HK-2 (cell line): Measurements from ENCODE around the gene TEX29.

Source experiments
- DNase-seq: peaks from one replicate; pipeline ENCODE4 v3.0.0-alpha.2; 2018; ENCODE audit not compliant: unreplicated experiment

The TEX29 gene

DNA sequence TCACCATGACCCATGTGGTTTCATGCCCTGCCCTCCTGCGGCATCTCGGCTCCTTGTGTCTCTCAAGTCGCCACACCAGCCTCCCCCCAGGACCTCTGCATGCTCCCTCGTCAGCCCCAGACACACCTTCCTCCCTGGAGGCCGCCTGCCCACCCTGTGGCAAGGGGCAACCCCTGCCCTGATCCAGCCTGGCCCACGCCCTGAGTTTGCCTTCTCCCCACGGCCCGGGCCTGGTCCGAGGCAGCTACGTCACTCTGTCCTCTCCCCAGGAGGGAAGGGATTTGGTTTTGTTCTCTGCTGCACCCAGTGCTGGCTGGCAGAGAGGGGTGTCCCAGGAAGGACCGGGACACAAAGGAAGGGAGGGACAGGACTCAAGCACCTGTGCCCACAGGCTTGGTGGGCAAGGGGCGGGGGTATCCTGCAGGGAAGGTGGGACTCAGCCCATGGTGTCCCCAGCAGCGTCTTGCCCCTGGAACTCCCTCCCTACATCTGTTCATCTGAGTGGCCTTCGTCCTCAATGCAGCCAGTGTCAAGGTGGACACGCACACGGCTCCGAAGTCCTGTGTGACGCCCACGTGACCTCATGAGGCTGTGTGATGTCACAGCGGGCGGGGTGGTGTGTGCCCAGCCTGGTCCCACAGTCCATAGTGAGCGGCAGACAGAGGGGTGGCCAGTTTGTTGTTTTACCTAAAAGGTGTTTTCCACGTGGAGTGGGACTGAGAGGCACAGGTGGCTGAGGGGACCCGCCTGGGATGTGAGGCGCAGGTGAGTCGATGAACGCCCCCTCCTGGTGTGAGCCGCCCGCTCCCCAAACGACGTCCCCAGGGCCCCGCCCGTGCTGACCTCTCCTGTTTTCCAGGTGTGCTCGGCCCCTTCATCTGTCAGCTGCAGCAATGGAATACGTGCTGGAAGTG, at the start of gene TEX29:
Gene TEX29 (plus strand): TSS at position 645 of the 914 bp plus-strand sequence. CDS start 249 bp downstream, at position 894.
- no peak for DNase-seq

DNA sequence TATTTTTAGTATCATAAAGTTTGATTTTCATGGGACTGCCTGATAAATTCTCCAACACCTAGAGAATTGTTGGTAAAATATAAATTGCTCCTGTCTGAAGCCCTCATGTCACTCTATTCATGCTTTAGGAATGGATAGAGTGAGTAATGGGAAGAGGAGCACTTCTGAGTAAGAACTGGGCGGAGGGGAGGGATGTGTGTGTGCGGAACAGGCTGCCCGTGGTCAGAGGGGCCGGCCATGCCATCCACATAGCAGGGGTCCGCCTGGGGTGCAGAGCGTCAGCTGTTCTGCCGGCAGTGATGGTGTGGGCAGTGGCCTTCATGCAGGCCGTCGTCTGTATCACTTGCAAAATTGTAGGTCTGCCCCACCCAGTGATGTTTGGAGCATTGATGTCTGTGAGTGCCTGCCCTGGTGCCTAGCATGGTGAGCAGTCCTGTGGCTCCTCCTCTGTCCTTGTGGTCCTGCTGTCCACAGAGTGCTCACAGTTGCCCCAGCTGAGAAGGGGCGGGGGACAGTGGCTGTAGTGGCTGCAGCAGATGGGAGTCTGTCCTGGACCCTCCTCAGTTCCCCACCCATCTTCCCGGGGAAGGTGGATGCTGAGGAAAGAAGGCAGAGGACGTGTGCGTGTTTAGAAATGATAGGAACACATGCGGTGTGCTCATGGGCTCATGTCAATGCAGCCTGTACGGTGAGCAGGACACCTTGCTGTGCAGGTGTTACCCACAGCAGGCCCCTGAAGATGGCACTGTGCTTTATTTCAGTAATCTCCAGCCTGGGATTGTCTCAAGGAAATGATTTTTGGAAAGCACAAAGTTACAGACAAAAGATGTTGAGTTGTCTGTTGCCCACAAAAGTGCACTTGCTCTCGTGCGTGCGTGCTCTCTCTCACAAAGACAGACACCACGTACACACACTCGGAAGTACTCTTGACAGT, 49.4 kb upstream of the TEX29 start:
- no peak for DNase-seq

DNA sequence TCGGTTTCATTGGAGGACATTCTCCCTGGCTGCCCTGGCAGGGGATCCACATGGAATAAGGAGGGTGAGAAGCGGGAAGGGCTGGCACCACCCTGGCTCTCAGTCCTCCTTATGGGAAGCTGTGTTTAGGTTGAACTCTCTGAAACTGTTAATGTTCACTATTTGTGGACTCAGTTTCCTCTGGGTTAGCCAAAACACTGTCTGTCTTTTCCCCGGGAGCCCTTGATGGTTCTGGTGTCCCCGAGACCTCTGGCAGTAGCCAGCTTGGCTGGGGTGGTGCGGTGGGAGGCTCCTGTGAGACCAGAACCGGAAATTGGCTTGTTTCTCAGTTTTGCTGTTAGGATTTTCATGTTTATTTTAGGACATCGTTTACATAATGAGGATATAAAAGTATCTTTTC, 48.3 kb upstream of the TEX29 start:
- DNase-seq = no peak

DNA sequence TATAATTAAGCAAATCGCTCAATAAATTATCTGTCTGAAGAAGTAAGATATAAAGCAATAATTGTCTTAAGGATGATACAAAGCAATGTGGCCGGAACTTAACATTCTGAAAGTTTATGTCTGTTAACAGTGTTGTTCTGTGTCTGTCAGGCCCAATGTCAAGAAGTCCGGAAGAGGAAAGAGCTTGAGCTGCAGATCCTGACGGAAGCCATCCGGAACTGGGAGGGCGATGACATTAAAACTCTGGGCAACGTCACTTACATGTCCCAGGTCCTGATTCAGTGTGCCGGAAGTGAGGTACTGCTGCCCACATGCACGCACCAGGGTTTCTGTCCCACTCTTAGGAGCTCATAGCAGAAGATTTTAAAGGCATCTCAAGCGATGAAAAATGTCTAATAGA, 45.1 kb upstream of the TEX29 start:
- DNase-seq = no peak

DNA sequence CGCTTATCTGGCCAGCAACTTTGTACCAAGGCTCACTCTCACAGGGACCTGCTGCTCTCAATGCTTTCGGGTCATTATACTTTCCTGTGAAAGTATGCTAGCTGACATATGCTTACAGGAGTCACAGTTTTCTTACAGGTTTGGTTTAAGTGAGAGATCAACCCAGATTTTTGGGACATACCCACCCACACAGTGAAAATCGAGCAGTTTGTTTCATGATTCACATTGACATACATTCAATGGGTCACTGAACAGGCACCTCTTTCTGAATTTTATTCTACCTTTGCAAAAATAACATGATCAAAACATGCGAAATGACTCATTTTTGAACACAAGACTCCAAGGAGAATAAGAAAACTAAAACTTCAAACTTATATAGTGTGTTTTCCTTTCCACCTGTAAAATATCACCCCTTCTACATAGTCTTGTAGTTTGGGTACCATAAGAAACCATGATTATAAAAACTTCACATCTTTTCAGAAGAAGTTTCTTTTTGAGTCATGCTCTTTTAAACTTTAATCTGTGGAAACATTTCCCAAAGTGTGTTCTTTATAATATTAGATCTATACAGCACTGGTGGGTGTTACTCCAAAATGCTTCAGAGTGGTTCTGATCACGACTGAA, 44.3 kb upstream of the TEX29 start:
- DNase-seq = no peak

DNA sequence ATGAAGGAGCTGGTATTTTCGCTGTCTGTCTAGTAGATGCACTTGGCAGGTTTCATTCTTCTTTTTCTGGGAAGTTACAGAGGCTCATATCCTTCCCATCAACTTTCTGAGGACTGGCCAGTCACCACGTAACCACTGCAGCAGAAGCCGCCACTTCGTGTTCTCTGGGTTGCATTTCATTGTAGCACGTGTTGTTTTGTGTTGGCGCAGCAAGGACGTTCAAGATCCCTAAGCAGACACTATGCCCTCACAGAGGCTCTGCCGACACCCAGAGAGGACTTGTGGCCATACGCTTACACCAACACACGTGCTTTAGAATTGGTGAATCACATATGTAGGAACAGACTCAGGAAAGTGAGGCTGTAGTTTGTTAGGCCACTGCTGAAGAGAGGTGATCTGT, 42.2 kb upstream of the TEX29 start:
- DNase-seq = no peak

DNA sequence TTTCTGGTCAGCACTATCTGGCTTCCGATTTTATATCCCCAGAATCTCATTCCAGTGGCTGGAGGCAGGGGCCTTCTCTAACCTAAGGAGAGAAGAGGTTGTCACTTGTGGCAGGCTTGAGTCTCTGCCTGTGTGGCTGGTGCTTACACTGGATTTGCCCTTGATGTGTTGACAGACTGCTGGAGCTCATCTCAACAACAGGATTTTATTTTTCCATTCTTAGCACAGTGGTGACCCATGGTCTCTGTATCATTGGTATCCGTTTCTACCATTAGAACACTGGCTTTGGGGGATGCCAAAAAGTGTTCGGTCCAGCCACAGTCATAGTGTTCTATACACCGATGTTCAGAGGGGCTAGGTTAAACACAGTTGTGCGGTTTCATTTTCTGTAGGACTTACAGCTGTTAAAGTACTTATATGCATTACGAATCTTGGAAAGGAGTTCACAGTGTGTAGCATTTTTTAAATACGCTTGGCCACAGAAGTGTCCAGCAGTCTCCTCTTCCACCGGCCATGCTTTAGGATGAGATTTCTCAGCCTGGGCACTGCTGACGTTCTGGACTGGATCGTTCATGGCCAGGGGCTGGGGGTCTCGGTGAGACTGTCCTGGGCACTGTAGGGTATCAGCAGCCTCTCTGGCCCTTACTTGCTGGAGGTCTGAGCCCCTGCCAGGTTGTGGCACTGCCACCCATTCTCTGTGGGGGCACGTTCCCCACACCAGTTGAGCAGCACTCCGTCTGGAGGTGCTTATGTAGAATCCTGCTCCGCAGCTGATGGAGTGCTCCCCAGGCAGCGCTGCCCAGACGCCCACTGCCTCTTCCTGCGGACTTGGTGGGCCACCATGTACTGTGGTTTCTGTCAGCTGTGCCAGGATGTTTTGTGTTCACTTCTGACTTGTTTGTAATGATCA, 41.4 kb upstream of the TEX29 start:
- DNase-seq = no peak

DNA sequence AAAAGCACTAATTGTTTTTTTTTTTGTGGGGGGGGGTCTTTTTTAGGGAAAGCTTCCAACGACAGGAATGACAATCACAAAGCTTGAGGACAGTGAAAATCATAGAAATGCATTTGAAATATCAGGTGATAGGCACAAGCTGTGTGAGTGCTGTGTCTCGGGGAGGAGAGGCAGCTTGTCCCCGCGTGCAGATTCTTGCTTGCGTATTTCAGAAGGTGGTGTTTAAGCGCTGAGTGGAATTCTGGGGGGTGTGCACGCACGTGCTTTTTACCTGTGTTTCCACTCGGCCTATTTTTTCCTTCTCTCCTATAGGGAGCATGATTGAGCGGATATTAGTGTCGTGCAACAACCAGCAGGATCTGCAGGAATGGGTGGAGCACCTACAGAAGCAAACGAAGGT, 40.2 kb upstream of the TEX29 start:
- no peak for DNase-seq

DNA sequence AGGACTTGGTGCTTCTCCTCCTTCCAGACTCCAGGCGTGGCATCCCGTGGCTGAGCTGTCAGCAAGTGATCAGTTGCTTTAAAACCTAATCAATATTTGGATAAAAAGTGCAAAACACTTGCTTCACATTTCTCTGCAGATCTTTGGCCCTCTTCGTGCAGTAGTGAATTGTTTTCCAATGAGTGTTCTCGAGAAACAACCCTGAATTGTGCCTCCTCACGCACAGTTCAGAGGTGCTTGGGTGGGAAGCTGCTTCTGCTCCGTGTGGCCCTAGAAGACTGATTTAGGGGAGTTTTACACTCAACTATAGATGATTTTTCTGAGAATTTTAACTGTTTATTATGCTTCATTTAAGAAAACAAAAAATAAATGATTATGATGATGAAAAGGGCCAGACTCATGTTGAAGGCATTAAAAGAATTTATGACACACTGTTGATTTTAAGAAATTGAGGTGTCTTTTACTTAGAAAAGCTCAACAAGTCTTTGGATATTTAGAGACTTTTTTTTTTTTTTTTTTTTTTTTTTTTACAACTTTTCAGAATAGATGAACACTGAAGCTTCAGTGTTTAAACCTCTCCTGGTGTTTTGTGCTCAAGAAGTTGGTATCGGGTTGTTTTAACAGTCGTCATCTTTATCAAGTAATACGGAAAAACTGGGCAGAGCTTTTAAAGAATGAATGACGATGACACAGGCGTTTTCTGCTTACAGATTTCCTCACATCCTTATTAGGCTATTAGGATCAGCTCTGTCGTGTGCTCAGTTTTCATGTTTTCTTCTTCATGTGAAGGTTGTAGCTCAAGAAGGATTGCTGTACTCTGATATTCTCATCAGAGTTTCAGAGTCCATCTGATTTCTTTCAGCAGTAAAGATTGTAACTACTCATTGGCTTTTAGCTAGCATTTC, 39.5 kb upstream of the TEX29 start:
- no peak for DNase-seq

DNA sequence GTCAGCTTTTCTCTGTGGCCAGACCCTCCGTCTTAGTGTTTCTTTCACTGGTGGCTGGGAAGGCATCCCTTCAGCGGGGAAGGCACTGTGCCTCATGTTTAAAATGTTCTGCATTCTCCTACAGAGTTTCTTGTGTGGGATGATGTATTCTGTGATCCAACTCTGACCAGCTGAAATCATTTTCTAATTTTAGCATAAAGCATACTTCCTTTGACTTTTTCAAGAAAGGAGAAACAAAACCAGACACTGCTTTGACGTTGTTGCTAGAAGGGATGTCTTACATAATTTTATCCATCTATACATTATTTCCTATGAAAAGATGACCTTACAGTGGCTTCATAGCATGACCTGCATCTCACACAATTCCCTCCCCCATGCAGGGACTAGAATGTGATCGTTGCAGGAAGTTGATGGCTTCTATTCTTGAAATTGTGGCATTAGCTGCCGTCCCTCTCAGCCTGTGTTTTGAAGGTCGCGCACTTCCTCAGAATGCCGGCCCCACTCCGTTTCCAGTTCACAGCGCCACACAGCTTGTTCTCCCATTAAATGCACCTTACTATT, 38.6 kb upstream of the TEX29 start:
- DNase-seq = no peak

DNA sequence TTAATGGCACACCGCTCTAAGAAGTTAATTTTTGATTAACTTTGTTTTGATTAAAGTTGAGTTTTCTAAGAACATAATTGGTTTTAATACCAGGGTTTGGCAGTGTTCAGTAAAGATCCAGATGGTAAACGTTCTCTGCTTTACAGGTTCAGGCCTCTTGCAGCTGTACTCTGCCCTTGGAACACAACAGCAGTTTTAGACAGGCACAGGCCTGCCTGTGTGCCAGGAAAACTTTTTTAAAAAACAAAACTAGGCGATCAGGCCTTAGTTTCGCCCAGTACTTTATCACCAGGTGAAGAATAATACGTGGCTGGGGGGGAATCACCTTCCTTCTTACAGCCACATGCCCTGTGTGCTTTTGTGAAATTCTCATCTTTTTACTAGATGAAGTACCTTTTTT, 38.0 kb upstream of the TEX29 start:
- no peak for DNase-seq

DNA sequence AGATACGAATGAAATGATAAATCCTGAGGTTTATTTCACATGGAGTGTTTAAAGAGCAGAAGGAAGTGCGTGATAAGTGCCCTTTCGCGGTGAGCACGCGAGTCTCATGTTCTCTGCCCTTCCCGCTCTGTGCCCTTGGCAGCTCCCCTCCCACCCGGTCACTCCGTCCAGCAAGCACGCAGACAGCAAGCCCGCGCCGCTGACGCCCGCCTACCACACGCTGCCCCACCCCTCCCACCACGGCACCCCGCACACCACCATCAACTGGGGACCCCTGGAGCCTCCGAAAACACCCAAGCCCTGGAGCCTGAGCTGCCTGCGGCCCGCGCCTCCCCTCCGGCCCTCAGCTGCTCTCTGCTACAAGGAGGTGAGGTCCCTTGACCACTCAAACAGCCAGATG, 37.4 kb upstream of the TEX29 start:
- no peak for DNase-seq

DNA sequence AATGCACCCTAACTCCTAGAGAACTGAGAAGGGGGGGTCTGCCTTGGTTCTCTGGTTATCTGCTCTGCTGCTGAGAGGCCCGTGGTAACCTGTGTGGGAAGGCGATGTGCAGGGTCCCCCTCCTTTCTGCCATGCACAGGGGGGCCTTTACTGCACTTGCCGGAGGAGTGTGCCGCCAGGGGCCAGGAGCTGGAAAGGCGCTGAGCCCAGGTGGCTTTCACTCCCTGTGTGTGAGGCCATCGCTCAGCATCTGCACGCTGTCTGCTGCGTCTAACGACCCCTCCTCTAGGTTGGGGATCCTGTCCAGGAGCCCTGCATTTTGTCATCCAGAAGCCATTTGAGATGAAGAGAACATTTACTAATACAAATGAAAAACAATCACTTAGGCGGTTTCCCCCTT, 37.0 kb upstream of the TEX29 start:
- DNase-seq = no peak

DNA sequence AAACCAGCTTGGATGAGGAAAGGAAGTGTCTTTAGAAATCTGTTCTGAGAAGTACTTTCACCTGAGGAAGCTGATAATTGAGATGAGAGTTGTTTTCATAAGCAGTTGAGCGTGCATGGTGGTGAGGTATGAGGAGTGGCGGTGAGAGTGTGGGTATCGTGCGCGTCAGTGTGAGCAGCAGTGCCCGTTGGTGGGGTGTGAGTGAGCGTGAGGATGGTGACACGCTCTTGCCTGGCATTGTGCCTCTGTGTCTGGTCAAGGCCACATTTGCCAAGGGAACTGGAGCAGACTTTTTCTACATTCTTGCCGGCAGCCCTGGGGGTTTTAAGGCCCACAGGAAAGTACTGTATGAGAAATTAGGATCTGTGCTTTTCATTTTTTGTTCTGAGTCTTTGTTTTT, 36.5 kb upstream of the TEX29 start:
- no peak for DNase-seq

DNA sequence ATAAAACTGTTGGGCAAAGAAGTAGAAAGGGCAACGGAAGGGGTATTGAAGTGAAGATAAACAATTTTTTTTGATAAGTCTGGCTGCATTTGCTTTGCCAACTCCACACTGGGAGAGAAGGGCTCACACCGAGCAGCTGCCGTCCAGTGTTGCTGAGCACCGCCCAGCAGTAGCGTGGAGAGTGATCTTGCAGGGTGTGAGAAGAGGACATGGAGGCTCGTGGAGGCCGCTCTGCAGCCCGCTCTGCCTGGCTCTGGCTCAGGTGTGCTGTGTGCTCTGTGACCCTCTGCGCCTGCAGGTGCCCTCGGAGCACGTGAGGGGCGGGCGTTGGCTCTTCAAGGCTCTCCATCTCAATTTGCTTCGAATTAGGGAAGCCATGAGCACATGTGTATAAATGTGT, 35.9 kb upstream of the TEX29 start:
- no peak for DNase-seq

DNA sequence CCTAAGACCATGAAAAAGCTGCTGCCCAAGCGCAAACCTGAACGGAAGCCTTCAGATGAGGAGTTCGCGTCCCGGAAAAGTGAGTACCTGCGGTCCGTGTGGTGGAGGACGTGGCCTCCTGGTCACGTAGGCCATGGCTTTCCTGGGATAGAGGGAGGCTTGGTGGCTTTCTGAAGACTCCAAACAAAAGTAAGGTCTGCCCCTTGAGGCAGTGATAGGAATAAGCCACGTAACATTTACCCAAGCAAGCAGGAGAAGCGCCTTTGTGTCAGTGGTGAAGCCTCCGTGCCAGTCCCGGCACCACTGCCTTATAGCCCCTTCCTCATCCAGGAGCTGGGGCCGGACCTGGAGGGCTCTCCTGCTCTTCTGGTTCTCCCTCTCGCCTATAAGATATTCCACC, 34.3 kb upstream of the TEX29 start:
- no peak for DNase-seq

DNA sequence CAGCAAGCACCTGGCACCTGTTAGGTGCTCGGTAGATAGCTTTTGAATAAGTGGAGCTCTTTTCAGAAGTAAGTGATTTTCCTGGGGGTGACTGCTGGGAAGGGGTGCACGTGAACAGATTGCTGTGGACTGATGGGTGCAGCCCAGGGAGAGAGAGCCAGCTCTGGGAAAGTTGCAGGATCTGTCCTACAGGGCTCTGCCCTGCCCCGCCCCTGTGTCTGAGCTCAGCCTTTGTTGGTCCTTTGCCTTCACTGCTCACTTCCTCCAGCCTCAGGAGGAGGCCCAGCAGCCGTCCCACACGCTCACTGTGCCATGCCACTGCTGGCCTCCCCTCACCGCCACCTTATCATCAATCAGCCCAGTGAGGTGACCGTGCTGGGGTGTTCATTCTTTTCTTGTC, 33.7 kb upstream of the TEX29 start:
- no peak for DNase-seq

DNA sequence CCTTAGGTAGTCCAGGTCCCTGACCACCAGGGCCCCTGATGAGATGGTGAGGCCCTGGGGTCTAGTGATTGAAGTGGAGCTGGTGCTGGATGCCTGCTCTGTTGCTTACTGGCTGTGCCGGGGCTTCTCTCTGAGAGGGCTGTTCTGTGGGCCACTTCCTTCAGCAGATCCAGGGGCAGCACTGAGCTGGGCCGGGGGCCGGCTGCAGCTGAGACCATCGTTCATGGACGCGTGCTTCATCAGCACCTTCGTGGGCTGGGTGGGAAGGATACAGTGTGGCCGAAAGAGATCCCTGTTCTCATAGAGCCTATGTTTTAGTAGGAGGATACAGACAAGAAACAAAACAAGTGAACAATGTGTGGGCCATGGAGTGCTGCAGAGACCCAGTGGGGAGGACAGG, 33.2 kb upstream of the TEX29 start:
- DNase-seq = no peak

DNA sequence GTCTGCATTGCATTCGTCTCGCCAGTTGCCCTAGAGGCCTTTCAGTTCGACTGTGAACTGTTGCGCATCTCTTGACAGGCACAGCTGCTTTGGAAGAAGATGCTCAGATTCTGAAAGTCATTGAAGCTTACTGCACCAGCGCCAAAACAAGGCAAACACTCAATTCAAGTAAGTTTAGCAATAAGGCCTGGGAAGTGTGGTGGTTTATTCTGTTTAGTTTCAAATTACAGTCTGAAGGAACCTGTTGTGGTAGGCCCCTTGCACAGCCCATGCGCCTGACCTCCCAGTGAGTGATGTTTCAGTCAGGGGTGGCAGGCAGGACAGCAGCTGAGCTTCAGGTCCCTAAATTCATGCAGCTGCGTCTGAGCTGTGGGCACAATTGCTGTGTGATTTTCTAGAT, 32.2 kb upstream of the TEX29 start:
- DNase-seq = no peak

DNA sequence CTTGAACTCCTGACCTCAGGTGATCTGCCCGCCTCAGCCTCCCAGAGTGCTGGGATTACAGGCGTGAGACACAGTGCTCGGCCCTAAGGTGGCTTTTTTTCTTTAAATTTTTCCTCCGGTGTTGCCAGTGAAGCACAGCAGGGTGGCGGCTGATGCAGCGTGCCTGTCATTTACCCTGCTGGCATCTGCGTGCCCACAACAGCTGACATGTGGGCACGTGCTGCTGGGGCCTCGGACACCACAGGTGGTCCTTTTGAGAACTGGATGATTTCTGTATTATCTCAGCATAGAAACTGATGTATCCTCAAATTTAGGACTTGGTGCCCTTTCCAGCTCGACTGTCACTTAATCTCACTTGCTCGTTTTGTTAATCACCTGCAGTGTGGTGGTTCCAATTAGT, 31.2 kb upstream of the TEX29 start:
- no peak for DNase-seq
